Activated T-helper 17 cell treated with anti-CD3 and anti-CD28 coated beads, Interleukin-2, amount 50 U/mL, for 72 hours (primary cell): ENCODE measurements around the gene CLIP1. TPM values are rescaled to one million over a fixed set of nuclear protein-coding genes. Genes with fewer than 3 reads are reported as not detected.
A peak's percentile ranks its signal among the peaks of the same experiment; 100 is the strongest.

ENCODE experiments used
- ATAC-seq: fragments of 150-1000 bp; cut with Tn5 transposase; replicated peaks from 2 replicates; pipeline ENCODE4 v1.10.0; 2021; ENCODE audit warnings: mild to moderate bottlenecking, moderate library complexity
- H3K27ac Mint-ChIP-seq: one replicate; pipeline ENCODE4 v1.8.0; 2022; ENCODE audit warnings: mixed read lengths
- H3K27me3 Mint-ChIP-seq: one replicate; pipeline ENCODE4 v1.8.0; 2022; ENCODE audit warnings: mixed read lengths
- H3K36me3 Mint-ChIP-seq: one replicate; pipeline ENCODE4 v1.8.0; 2022; ENCODE audit warnings: low read depth, mild to moderate bottlenecking, mixed read lengths
- H3K4me1 Mint-ChIP-seq: one replicate; pipeline ENCODE4 v1.8.0; 2022; ENCODE audit warnings: mixed read lengths
- H3K4me3 Mint-ChIP-seq: one replicate; pipeline ENCODE4 v1.8.0; 2022; ENCODE audit warnings: mild to moderate bottlenecking, mixed read lengths
- H3K9me3 Mint-ChIP-seq: one replicate; pipeline ENCODE4 v1.8.0; 2022; ENCODE audit warnings: mixed read lengths
- total RNA-seq, 2 donors: library from RNA; stranded (reverse); gene quantifications; one replicate each; pipeline ENCODE4 v1.2.3, GENCODE V29; 2022

CLIP1 gene
- total RNA-seq, 2 donors from 2014 or later, result 61.0 to 86.1 TPM

- H3K27me3 Mint-ChIP-seq, result no peaks in the 10 kb centered on the region
- no peak overlapping the region for H3K4me3 Mint-ChIP-seq
- ATAC-seq, result peak; percentile 46
- H3K9me3 Mint-ChIP-seq, result no peaks in the 10 kb centered on the region
- H3K36me3 Mint-ChIP-seq, result peaks cover 76% of the 10 kb centered on the region
- peak overlapping the region; percentile 49 for H3K27ac Mint-ChIP-seq
- peaks cover 6% of the 10 kb centered on the region for H3K4me1 Mint-ChIP-seq
These were observed 86.2 kb downstream of the CLIP1 start for GRCh38 chr12:122336015-122336946.

- Mint-ChIP-seq H3K36me3 (peaks cover 71% of the 10 kb centered on the region), H3K27ac (peak overlapping the region; percentile 21), H3K4me3 (no peak overlapping the region), H3K27me3 (no peaks in the 10 kb centered on the region), H3K9me3 (no peaks in the 10 kb centered on the region), H3K4me1 (peaks cover 6% of the 10 kb centered on the region)
- no peak for ATAC-seq
These were observed 89.1 kb downstream of the CLIP1 start for GRCh38 chr12:122333142-122334087.

GRCh38 chr12:122327494-122328385 is 94.7 kb downstream of the CLIP1 start:
- no peak for ATAC-seq

GRCh38 chr12:122327014-122327413 is 95.5 kb downstream of the CLIP1 start:
- Mint-ChIP-seq H3K36me3 (peaks cover 73% of the 10 kb centered on the region), H3K27ac (peak overlapping the region; percentile 44), H3K4me1 (peaks cover 23% of the 10 kb centered on the region), H3K27me3 (no peaks in the 10 kb centered on the region), H3K4me3 (no peak overlapping the region), H3K9me3 (no peaks in the 10 kb centered on the region)
- no peak for ATAC-seq

More at GRCh38 chr12:122327494-122328385, 94.7 kb downstream of the CLIP1 start:
- Mint-ChIP-seq H3K4me1 (peaks cover 21% of the 10 kb centered on the region), H3K4me3 (no peak overlapping the region), H3K27ac (peak overlapping the region; percentile 44), H3K36me3 (peaks cover 73% of the 10 kb centered on the region), H3K27me3 (no peaks in the 10 kb centered on the region), H3K9me3 (no peaks in the 10 kb centered on the region)

- H3K9me3 Mint-ChIP-seq, result no peaks in the 10 kb centered on the region
- H3K27ac Mint-ChIP-seq, result peak overlapping the region; percentile 44
- ATAC-seq, result no peak
- no peak overlapping the region for H3K4me3 Mint-ChIP-seq
- peaks cover 23% of the 10 kb centered on the region for H3K4me1 Mint-ChIP-seq
- no peaks in the 10 kb centered on the region for H3K27me3 Mint-ChIP-seq
- peaks cover 72% of the 10 kb centered on the region for H3K36me3 Mint-ChIP-seq
These were observed 95.9 kb downstream of the CLIP1 start for GRCh38 chr12:122326586-122326985.

- peaks cover 73% of the 10 kb centered on the region for H3K36me3 Mint-ChIP-seq
- H3K27ac Mint-ChIP-seq, result no peak overlapping the region
- no peaks in the 10 kb centered on the region for H3K27me3 Mint-ChIP-seq
- no peak overlapping the region for H3K4me3 Mint-ChIP-seq
- peaks cover 23% of the 10 kb centered on the region for H3K4me1 Mint-ChIP-seq
- ATAC-seq, result no peak
- H3K9me3 Mint-ChIP-seq, result no peaks in the 10 kb centered on the region
These were observed 99.0 kb downstream of the CLIP1 start for GRCh38 chr12:122323311-122324019.

GRCh38 chr12:122322501-122322900 is 100.0 kb downstream of the CLIP1 start:
- Mint-ChIP-seq H3K9me3 (no peaks in the 10 kb centered on the region), H3K4me1 (peaks cover 15% of the 10 kb centered on the region), H3K27me3 (no peaks in the 10 kb centered on the region), H3K36me3 (peaks cover 73% of the 10 kb centered on the region), H3K4me3 (no peak overlapping the region), H3K27ac (peak overlapping the region; percentile 3)
- no peak for ATAC-seq

GRCh38 chr12:122318607-122319605 is 103.6 kb downstream of the CLIP1 start:
- Mint-ChIP-seq H3K9me3 (no peaks in the 10 kb centered on the region), H3K36me3 (peaks cover 84% of the 10 kb centered on the region), H3K4me1 (peaks cover 5% of the 10 kb centered on the region)

GRCh38 chr12:122312926-122313325 is 109.5 kb downstream of the CLIP1 start:
- H3K27me3 Mint-ChIP-seq, result no peaks in the 10 kb centered on the region
- H3K4me3 Mint-ChIP-seq, result no peak overlapping the region
- peak overlapping the region; percentile 38 for H3K27ac Mint-ChIP-seq
- H3K4me1 Mint-ChIP-seq, result no peaks in the 10 kb centered on the region
- no peaks in the 10 kb centered on the region for H3K9me3 Mint-ChIP-seq
- ATAC-seq, result no peak
- H3K36me3 Mint-ChIP-seq, result peaks cover 100% of the 10 kb centered on the region

More at GRCh38 chr12:122318607-122319605, 103.6 kb downstream of the CLIP1 start:
- no peak overlapping the region for H3K4me3 Mint-ChIP-seq
- peak overlapping the region; percentile 75 for H3K27ac Mint-ChIP-seq
- no peak for ATAC-seq
- no peaks in the 10 kb centered on the region for H3K27me3 Mint-ChIP-seq

GRCh38 chr12:122311696-122312095 is 110.8 kb downstream of the CLIP1 start:
- Mint-ChIP-seq H3K27ac (no peak overlapping the region), H3K9me3 (no peaks in the 10 kb centered on the region), H3K27me3 (no peaks in the 10 kb centered on the region), H3K4me3 (no peak overlapping the region), H3K4me1 (no peaks in the 10 kb centered on the region), H3K36me3 (peaks cover 98% of the 10 kb centered on the region)
- ATAC-seq, result no peak

GRCh38 chr12:122310626-122311333 is 111.7 kb downstream of the CLIP1 start:
- Mint-ChIP-seq H3K4me3 (no peak overlapping the region), H3K36me3 (peaks cover 98% of the 10 kb centered on the region), H3K27me3 (no peaks in the 10 kb centered on the region), H3K4me1 (no peaks in the 10 kb centered on the region), H3K9me3 (no peaks in the 10 kb centered on the region), H3K27ac (no peak overlapping the region)
- ATAC-seq, result no peak

- Mint-ChIP-seq H3K27ac (no peak overlapping the region), H3K4me1 (no peaks in the 10 kb centered on the region), H3K9me3 (no peaks in the 10 kb centered on the region), H3K36me3 (peaks cover 96% of the 10 kb centered on the region), H3K4me3 (no peak overlapping the region), H3K27me3 (no peaks in the 10 kb centered on the region)
- no peak for ATAC-seq
These were observed 112.8 kb downstream of the CLIP1 start for GRCh38 chr12:122309564-122310121.
